ENCODE measurements around the gene F8. TPM values are rescaled to one million over a fixed set of nuclear protein-coding genes. Genes with fewer than 3 reads are reported as not detected.
"Not testable (repeated sequence)": the region's sequence is repeated elsewhere in the genome, so short reads cannot be mapped to it uniquely, and the experiment has no call there.

F8 gene
- total and polyA plus RNA-seq, 2 experiments from 2014 or later, result 4.1 to 5.5 TPM

DNA sequence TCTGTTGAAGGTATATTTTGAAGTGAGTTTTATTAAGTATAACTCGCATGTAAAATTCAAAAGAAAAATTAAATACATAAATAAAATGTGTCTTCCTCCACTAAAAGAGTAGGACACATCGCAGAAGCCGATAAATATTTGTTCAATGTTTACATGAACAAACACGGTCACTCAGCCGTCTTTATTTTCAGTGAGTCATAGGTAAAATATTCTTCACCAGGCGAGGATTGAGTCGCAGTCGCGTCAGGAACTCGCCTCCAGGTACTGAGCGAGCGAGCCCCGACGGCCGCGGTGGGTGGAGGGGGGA, 3.9 kb upstream of the F8 start:
- Histone ChIP-seq H3K9me2 (ENCODE audit: insufficient read depth) (no peaks in the 10 kb centered on the region), H3K4me3 (peak overlapping the region; percentile 92), H3K9me3 (ENCODE audit: low read depth) (no peaks in the 10 kb centered on the region), H3K27ac (peak overlapping the region; percentile 100), H3K27me3 (replicated peaks; ENCODE audit: insufficient read depth) (no peaks in the 10 kb centered on the region), H3K79me2 (ENCODE audit: insufficient read depth) (peaks cover 32% of the 10 kb centered on the region), H2AFZ (peak overlapping the region; percentile 83), H4K20me1 (ENCODE audit: insufficient read depth) (no peaks in the 10 kb centered on the region), H3K4me1 (ENCODE audit: insufficient read depth) (peaks cover 16% of the 10 kb centered on the region), H3K4me2 (ENCODE audit: unreplicated experiment) (peak overlapping the region; percentile 80), H3K36me3 (ENCODE audit: low read depth) (no peaks in the 10 kb centered on the region), H3F3A (ENCODE audit: insufficient read depth) (peaks cover 18% of the 10 kb centered on the region; the same call in 1 of the 2 replicates), H3K9ac (peak overlapping the region; percentile 100)
- 0 to 3% methylated on average over 10 of the region's 16 CpGs for WGBS, 2 experiments (ENCODE audit: low coverage in 1 of 2, low lambda C conversion rate in 2 of 2, missing lambda C conversion rate in 2 of 2)
- DNase-seq, result no peak
- in situ Hi-C loops (cut with MboI), result no loop called here
- no peak for TF ChIP-seq EZH2phosphoT487 (IDR thresholded peaks at IDR 0.05; ENCODE audit: insufficient read depth, low read depth)
- no peak for TF ChIP-seq EZH2 (IDR thresholded peaks at IDR 0.05; ENCODE audit: insufficient read depth, poor library complexity, severe bottlenecking)

DNA sequence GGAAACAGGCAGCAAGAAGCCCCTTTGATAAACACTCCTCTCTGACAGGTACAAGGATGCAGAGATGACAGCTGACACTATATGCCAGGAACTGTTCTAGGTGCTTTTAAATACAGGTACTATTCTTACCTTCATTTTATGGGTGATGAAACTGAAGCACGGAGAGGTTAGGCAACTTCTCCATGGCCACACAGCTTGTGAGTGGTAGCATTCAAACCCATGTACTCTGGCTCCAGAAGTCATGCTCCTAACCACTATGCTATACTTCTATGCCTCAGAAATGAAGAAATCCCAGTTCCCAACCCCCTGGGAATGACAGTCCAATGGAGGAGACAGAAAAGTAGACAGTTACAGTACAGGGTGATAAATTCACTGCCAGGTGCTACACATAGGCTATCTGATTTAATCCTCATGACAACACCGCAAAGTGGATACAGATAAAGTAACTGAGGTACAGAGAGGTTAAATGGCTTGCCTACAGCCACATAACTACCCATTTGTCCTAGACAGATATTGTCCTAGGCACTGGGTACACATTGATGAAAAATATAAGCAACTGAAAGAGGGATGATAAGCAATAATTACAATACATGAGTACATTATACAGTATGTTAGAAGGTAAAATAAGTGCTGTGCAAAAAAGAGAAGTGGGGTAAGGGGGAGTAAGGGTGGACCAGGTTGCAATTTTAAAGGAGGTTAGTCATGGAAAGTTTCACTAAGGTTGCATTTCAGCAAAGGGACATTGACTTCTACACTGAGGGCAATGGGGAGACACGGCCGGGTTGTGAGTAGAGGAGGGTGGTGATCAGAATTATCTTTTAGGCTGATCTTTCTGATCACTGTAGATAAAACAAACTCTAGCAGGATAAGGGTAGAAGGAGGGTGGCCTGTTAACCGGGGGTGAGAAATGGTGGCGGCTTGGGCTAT, 1.6 kb upstream of the F8 start:
- Histone ChIP-seq H3K4me2 (ENCODE audit: unreplicated experiment) (no peak overlapping the region), H3K9me2 (ENCODE audit: insufficient read depth) (no peaks in the 10 kb centered on the region), H3K4me1 (ENCODE audit: insufficient read depth) (peaks cover 14% of the 10 kb centered on the region), H3K9ac (no peak overlapping the region), H3K79me2 (ENCODE audit: insufficient read depth) (peaks cover 13% of the 10 kb centered on the region), H4K20me1 (ENCODE audit: insufficient read depth) (no peaks in the 10 kb centered on the region), H3F3A (ENCODE audit: insufficient read depth) (peaks cover 18% of the 10 kb centered on the region; the same call in 1 of the 2 replicates), H3K4me3 (no peak overlapping the region), H2AFZ (no peak overlapping the region), H3K27me3 (replicated peaks; ENCODE audit: insufficient read depth) (no peaks in the 10 kb centered on the region), H3K9me3 (ENCODE audit: low read depth) (no peaks in the 10 kb centered on the region), H3K36me3 (ENCODE audit: low read depth) (no peaks in the 10 kb centered on the region), H3K27ac (no peak overlapping the region)
- TF ChIP-seq EZH2phosphoT487 (IDR thresholded peaks at IDR 0.05; ENCODE audit: insufficient read depth, low read depth) (no peak), EZH2 (IDR thresholded peaks at IDR 0.05; ENCODE audit: insufficient read depth, poor library complexity, severe bottlenecking) (no peak)
- in situ Hi-C loops (cut with MboI), result no loop called here
- no peak for DNase-seq
- 48 to 56% methylated on average over 6 of the region's 6 CpGs for WGBS, 2 experiments (ENCODE audit: low coverage in 1 of 2, low lambda C conversion rate in 2 of 2, missing lambda C conversion rate in 2 of 2)

DNA sequence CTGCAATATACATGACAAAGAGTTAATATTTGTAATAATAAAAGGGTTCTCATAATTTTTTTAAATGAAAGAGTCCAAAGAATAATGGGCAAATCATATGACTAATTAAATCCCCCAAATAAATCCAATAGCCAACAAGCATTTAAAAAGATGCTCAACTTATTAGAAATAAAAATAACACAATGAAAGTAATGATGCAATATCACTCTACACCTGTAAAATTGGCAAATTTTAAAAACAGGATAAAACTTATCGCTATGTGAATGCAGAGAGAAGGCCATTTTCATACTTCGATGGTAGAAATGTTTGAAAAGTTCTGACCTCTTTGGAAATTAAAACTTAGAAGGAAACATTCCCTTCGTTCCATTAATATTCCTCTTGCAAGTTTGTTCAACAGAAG, 1.9 kb downstream of the F8 start:
- in situ Hi-C loops (cut with MboI), result no loop called here
- no peak for TF ChIP-seq EZH2phosphoT487 (IDR thresholded peaks at IDR 0.05; ENCODE audit: insufficient read depth, low read depth)
- no peak for TF ChIP-seq EZH2 (IDR thresholded peaks at IDR 0.05; ENCODE audit: insufficient read depth, poor library complexity, severe bottlenecking)

DNA sequence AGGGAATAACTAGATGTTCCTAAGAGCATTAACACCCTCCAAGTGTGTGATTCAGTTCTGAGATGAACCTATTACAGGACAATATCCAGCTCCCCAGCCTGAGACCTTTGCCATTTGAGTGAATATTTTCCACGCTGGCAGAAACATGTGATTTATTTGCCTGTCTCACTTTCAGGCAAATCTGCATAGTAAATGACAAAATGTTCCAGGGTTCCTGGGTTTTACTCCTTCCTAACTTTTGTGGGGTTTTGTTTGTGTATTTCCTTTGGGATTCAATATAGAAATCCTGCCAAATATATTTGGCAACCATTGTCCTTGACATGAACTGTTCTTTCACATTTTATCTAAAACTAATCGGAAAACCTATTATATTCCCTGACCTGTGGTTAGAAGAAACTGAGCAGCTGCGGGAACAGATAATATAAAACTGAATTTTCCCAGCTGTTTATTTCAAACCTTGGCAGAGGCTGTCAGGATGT, 12.5 kb downstream of the F8 start:
- Histone ChIP-seq H3K4me3 (no peak overlapping the region), H2AFZ (no peak overlapping the region), H3K4me2 (ENCODE audit: unreplicated experiment) (no peak overlapping the region), H3K79me2 (ENCODE audit: insufficient read depth) (no peaks in the 10 kb centered on the region), H3K9me3 (ENCODE audit: low read depth) (no peaks in the 10 kb centered on the region), H4K20me1 (ENCODE audit: insufficient read depth) (no peaks in the 10 kb centered on the region), H3K9ac (no peak overlapping the region), H3F3A (ENCODE audit: insufficient read depth) (no peaks in the 10 kb centered on the region), H3K27me3 (replicated peaks; ENCODE audit: insufficient read depth) (no peaks in the 10 kb centered on the region), H3K27ac (no peak overlapping the region), H3K36me3 (ENCODE audit: low read depth) (no peaks in the 10 kb centered on the region), H3K9me2 (ENCODE audit: insufficient read depth) (no peaks in the 10 kb centered on the region), H3K4me1 (ENCODE audit: insufficient read depth) (no peaks in the 10 kb centered on the region)
- 87 to 90% methylated on average over 3 of the region's 3 CpGs for whole genome bisulfite sequencing, 2 experiments (ENCODE audit: low coverage in 1 of 2, low lambda C conversion rate in 2 of 2, missing lambda C conversion rate in 2 of 2)
- TF ChIP-seq EZH2 (IDR thresholded peaks at IDR 0.05; ENCODE audit: insufficient read depth, poor library complexity, severe bottlenecking), result no peak
- DNase-seq, result no peak
- in situ Hi-C loops (cut with MboI), result no loop called here

More for the DNA sequence above, 1.9 kb downstream of the F8 start:
- Histone ChIP-seq H3K27ac (no peak overlapping the region), H3K4me1 (ENCODE audit: insufficient read depth) (no peaks in the 10 kb centered on the region), H3F3A (ENCODE audit: insufficient read depth) (no peaks in the 10 kb centered on the region), H3K9me3 (ENCODE audit: low read depth) (no peaks in the 10 kb centered on the region), H4K20me1 (ENCODE audit: insufficient read depth) (no peaks in the 10 kb centered on the region), H3K4me2 (ENCODE audit: unreplicated experiment) (no peak overlapping the region), H3K36me3 (ENCODE audit: low read depth) (no peaks in the 10 kb centered on the region), H2AFZ (no peak overlapping the region), H3K79me2 (ENCODE audit: insufficient read depth) (no peaks in the 10 kb centered on the region), H3K9ac (no peak overlapping the region), H3K27me3 (replicated peaks; ENCODE audit: insufficient read depth) (no peaks in the 10 kb centered on the region), H3K4me3 (no peak overlapping the region), H3K9me2 (ENCODE audit: insufficient read depth) (no peaks in the 10 kb centered on the region)
- DNase-seq, result no peak
- WGBS, 2 experiments (ENCODE audit: low coverage in 1 of 2, low lambda C conversion rate in 2 of 2, missing lambda C conversion rate in 2 of 2), result 82% methylated on average over 3 of the region's 3 CpGs

DNA sequence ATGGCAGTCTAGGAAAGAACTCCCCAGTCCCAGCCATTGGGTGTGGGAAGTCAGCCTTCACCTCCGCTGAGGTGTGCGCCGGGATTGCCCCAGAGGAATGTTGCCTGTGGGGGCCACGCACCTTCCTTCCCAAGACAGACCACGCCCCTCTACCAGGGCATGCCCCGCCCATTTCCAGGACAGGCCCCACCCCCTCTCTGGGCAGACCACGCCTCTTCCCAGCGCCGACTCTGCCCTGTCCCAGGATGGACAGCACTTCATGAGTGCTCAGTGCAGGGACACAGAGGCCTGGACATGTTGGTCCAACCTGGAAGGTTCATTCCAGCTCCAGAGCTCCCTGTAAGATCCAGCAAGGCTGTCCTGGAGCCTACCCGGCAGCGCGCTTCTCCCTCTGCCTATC, 13.9 kb downstream of the F8 start:
- H3K4me2 ChIP-seq (ENCODE audit: unreplicated experiment); H3F3A ChIP-seq (ENCODE audit: insufficient read depth); in situ Hi-C loops (cut with MboI); H4K20me1 ChIP-seq (ENCODE audit: insufficient read depth); H3K9me2 ChIP-seq (ENCODE audit: insufficient read depth); DNase-seq; H3K36me3 ChIP-seq (ENCODE audit: low read depth); H3K9me3 ChIP-seq (ENCODE audit: low read depth); H3K4me1 ChIP-seq (ENCODE audit: insufficient read depth); H3K79me2 ChIP-seq (ENCODE audit: insufficient read depth); H3K4me3 ChIP-seq; H2AFZ ChIP-seq; H3K27me3 ChIP-seq (replicated peaks; ENCODE audit: insufficient read depth); H3K9ac ChIP-seq; H3K27ac ChIP-seq: not testable (repeated sequence)
- WGBS, 2 experiments (ENCODE audit: low coverage in 1 of 2, low lambda C conversion rate in 2 of 2, missing lambda C conversion rate in 2 of 2), result 100% methylated on average over 3 of the region's 12 CpGs

DNA sequence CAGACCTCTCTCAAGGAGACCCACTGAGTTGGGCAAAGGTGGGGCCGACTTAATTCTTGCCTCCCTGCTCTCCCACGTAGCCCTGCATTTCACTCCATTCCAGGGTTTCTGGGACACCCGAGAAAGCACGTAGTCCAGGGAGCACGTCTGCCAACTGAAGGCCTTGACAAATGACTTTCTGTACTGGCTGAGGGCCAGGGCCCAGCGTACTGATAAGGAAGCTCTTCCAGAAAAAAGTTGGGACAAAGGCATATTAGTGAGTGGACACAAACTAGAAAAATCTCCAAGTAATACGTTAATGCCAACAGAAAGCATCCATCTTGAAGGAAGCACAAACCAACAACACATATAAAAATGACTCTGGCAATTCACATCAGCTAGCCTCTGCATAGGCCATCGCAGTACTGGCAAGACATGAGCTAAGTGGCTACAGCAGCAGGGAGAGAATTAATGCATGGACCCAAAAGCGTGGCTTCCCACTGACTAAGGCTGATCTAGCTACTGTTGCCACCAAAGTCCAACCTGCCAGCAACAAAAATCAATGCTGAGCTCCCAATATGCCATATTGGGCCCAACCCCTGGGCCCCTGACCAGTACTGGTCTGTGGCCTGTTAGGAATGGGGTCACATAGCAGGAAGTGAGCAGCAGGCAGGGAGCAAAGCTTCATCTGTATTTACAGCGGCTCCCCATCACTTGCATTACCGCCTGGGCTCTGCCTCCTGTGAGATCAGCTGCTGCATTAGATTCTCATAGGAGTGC, 15.4 kb downstream of the F8 start:
- H3K9me3 ChIP-seq (ENCODE audit: low read depth); H3K4me3 ChIP-seq; H2AFZ ChIP-seq; H3K27me3 ChIP-seq (replicated peaks; ENCODE audit: insufficient read depth); DNase-seq; H4K20me1 ChIP-seq (ENCODE audit: insufficient read depth); H3K36me3 ChIP-seq (ENCODE audit: low read depth); H3K27ac ChIP-seq; H3F3A ChIP-seq (ENCODE audit: insufficient read depth); H3K4me1 ChIP-seq (ENCODE audit: insufficient read depth); H3K79me2 ChIP-seq (ENCODE audit: insufficient read depth); H3K9me2 ChIP-seq (ENCODE audit: insufficient read depth); H3K4me2 ChIP-seq (ENCODE audit: unreplicated experiment); in situ Hi-C loops (cut with MboI); H3K9ac ChIP-seq: not testable (repeated sequence)
- 61 to 82% methylated on average over 3 to 6 of the region's 11 CpGs for WGBS, 2 experiments (ENCODE audit: low coverage in 1 of 2, low lambda C conversion rate in 2 of 2, missing lambda C conversion rate in 2 of 2)
